Immature natural killer cell (primary cell): Measurements from ENCODE around the gene NRP2. TPM values are rescaled to one million over a fixed set of nuclear protein-coding genes. Genes with fewer than 3 reads are reported as not detected.

Experiments
- DNase-seq, 3 donors: peaks; one replicate each; pipeline ENCODE4 v3.0.0; 2022; ENCODE audit warnings: mixed read lengths in 1 of 3
- H3K27ac Mint-ChIP-seq, 6 donors: one replicate each; pipeline ENCODE4 v1.8.0; 2020; ENCODE audit warnings: mixed read lengths in 6 of 6, mild to moderate bottlenecking in 5 of 6, inconsistent platforms in 4 of 6, moderate library complexity in 3 of 6
- H3K27me3 Mint-ChIP-seq, 3 donors: one replicate each; pipeline ENCODE4 v1.8.0; 2020 to 2021; ENCODE audit warnings: low read depth in 3 of 3, mild to moderate bottlenecking in 3 of 3, mixed read lengths in 3 of 3, moderate library complexity in 3 of 3, inconsistent platforms in 1 of 3
- H3K36me3 Mint-ChIP-seq, 3 donors: one replicate each; pipeline ENCODE4 v1.8.0; 2020; ENCODE audit warnings: mixed read lengths in 3 of 3, inconsistent platforms in 2 of 3, mild to moderate bottlenecking in 2 of 3
- H3K4me1 Mint-ChIP-seq, 2 donors: one replicate each; pipeline ENCODE4 v1.8.0; 2020; ENCODE audit warnings: inconsistent platforms in 2 of 2, mild to moderate bottlenecking in 2 of 2, mixed read lengths in 2 of 2, moderate library complexity in 1 of 2
- H3K4me3 Mint-ChIP-seq, 5 donors: one replicate each; pipeline ENCODE4 v1.8.0; 2020; ENCODE audit warnings: mild to moderate bottlenecking in 5 of 5, mixed read lengths in 5 of 5, inconsistent platforms in 3 of 5, moderate library complexity in 3 of 5
- H3K9me3 Mint-ChIP-seq, 6 donors: one replicate each; pipeline ENCODE4 v1.8.0; 2020; ENCODE audit warnings: mild to moderate bottlenecking in 6 of 6, mixed read lengths in 6 of 6, inconsistent platforms in 4 of 6, moderate library complexity in 3 of 6
- polyA plus RNA-seq, 3 donors: library from polyadenylated mRNA; unstranded; fragments of 300-500 nt; fragmentation: Illumina TruSeq; gene quantifications; one replicate each; pipeline ENCODE4 v1.2.3, GENCODE V29; 2021

Gene NRP2
- polyA plus RNA-seq, 3 donors from 2014 or later: not detected

DNA sequence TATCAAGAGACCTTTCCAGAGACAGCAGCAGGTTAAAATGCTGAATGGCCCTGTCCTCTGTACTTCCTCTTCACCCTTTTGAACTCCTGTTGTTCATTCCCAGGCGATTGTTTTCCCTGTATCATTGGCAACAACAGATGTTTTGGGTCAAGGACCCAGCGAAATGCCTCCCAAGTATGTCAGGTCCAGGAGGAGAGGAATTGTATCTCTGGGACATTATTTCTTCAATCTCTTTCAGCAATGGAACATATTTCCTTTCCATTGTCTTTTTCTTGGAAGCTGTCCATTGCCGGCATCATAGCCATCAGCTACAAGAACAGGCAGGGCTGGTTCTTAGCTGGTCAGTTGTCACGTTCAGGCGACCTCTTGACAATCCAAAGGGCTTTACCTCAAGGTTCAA is 76.2 kb downstream of the NRP2 start:
- H3K4me3 Mint-ChIP-seq: no peak overlapping the region
- no peak for DNase-seq
- H3K27ac Mint-ChIP-seq: no peak overlapping the region

DNA sequence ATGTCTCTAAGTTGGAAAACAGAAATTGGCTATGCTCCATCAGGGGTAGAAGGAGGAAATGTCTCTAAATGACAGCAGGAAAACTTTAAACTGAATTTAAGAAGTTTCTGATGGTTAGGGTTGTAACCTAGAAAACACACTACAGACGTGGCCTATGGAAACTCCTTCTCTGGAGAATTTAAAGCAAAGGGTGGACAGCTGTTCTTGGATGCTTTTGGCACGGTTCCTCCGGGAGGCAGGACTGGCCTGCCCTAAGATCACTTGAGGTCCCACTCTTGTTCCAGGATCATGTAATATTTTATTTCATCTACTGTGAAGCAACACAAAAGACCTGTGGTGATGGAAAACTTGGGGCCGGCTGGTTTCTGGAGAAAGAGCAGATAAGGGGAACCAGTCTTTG is 77.0 kb downstream of the NRP2 start:
- Mint-ChIP-seq H3K4me3 (no peak overlapping the region), H3K36me3 (no peaks in the 10 kb centered on the region), H3K27me3 (peaks cover 2 to 4% (median 3%) of the 10 kb centered on the region in 3 donors), H3K27ac (no peak overlapping the region), H3K4me1 (no peaks in the 10 kb centered on the region), H3K9me3 (no peaks in the 10 kb centered on the region)
- no peak for DNase-seq

More for the DNA sequence above, 76.2 kb downstream of the NRP2 start:
- H3K36me3 Mint-ChIP-seq: no peaks in the 10 kb centered on the region
- peaks cover 2 to 4% (median 3%) of the 10 kb centered on the region in 3 donors for H3K27me3 Mint-ChIP-seq
- no peaks in the 10 kb centered on the region for H3K9me3 Mint-ChIP-seq
- no peaks in the 10 kb centered on the region for H3K4me1 Mint-ChIP-seq

GRCh38 chr2:205759732-205760131 is 77.4 kb downstream of the NRP2 start:
- peaks cover 2 to 3% (median 3%) of the 10 kb centered on the region in 3 donors for H3K27me3 Mint-ChIP-seq
- no peak overlapping the region for H3K4me3 Mint-ChIP-seq
- no peaks in the 10 kb centered on the region for H3K36me3 Mint-ChIP-seq
- no peaks in the 10 kb centered on the region for H3K9me3 Mint-ChIP-seq
- DNase-seq: no peak
- no peak overlapping the region for H3K27ac Mint-ChIP-seq
- H3K4me1 Mint-ChIP-seq: no peaks in the 10 kb centered on the region

DNA sequence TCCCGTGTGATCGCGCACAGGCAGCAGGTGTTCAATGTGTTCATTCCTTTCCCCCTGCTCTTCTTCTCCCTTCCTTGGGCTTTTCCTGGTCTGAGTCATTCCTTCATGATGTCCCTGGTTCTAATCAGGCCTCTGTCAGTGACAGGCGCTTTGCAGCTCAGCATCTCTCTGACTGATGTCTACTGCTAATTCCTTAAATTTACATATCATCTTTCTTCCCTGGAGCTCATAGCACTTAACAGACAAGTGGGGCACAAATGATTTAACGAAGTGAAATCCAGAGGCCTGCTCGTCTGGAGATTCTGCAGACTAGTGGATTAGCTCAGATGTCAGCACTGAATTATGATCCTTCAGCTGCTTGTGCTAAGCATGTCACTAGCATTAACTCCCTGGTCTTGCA is 77.9 kb downstream of the NRP2 start:
- no peak overlapping the region for H3K27ac Mint-ChIP-seq
- H3K4me1 Mint-ChIP-seq: no peaks in the 10 kb centered on the region
- H3K27me3 Mint-ChIP-seq: peaks cover 0 to 3% (median 2%) of the 10 kb centered on the region in 3 donors
- no peak for DNase-seq
- no peaks in the 10 kb centered on the region for H3K36me3 Mint-ChIP-seq
- no peak overlapping the region for H3K4me3 Mint-ChIP-seq
- H3K9me3 Mint-ChIP-seq: no peaks in the 10 kb centered on the region

DNA sequence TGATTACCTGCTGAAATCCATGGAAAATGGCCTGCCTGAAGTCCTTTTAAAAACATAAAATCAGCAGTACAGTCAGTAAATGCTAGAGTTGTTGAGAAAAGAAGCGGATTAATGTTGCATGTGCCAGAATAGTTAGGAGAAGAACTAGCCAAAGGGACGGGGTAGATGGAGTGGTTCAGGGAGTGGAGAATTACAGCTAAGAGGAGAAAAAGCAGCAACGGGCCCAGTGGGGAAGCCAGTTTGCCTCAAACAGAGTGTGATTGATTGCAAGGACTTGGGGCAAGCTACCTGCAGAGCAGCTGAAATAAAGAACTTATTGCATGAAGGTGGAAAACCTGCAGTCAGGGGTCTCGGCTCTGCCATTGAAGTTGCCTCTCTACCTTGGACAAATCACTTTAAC is 79.1 kb downstream of the NRP2 start:
- no peaks in the 10 kb centered on the region for H3K36me3 Mint-ChIP-seq
- H3K4me1 Mint-ChIP-seq: no peaks in the 10 kb centered on the region
- no peak overlapping the region for H3K4me3 Mint-ChIP-seq
- H3K27me3 Mint-ChIP-seq: peaks cover 0 to 5% (median 2%) of the 10 kb centered on the region in 3 donors
- no peak for DNase-seq
- no peak overlapping the region for H3K27ac Mint-ChIP-seq
- H3K9me3 Mint-ChIP-seq: no peaks in the 10 kb centered on the region

GRCh38 chr2:205762881-205763280 is 80.6 kb downstream of the NRP2 start:
- no peaks in the 10 kb centered on the region for H3K4me1 Mint-ChIP-seq
- no peaks in the 10 kb centered on the region for H3K36me3 Mint-ChIP-seq
- peaks cover 2 to 8% (median 7%) of the 10 kb centered on the region in 3 donors for H3K27me3 Mint-ChIP-seq
- no peaks in the 10 kb centered on the region for H3K9me3 Mint-ChIP-seq
- no peak overlapping the region for H3K4me3 Mint-ChIP-seq
- DNase-seq: no peak
- no peak overlapping the region for H3K27ac Mint-ChIP-seq

GRCh38 chr2:205763708-205764211 is 81.5 kb downstream of the NRP2 start:
- H3K4me3 Mint-ChIP-seq: no peak overlapping the region
- no peak for DNase-seq
- H3K27me3 Mint-ChIP-seq: peaks cover 2 to 8% (median 7%) of the 10 kb centered on the region in 3 donors
- H3K36me3 Mint-ChIP-seq: no peaks in the 10 kb centered on the region
- no peaks in the 10 kb centered on the region for H3K4me1 Mint-ChIP-seq
- H3K27ac Mint-ChIP-seq: no peak overlapping the region
- H3K9me3 Mint-ChIP-seq: no peaks in the 10 kb centered on the region

DNA sequence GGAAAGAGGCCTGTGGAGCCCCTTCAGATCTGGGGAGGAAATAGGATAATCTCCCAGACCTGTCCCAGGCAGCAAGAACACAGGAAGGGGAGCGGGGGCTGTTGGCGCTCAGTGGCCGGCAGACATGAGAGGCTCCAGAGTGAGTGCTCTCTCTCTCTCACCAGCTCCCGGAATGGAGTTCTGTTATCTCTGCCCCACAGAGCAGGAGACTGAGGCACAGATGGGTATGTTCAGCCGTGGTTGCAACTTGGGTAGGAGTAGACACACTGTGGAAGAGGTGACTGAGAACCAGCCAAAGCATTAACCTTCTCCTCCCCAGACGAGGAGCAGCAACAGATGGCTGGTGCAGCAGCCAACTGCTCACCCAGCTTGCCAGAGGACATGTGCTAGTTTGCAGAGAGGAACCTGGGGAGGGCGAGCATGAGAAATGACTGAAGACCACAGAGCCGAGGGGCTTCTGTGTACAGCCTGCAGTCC is 82.0 kb downstream of the NRP2 start:
- Mint-ChIP-seq H3K4me3 (no peak overlapping the region), H3K27ac (no peak overlapping the region), H3K9me3 (no peaks in the 10 kb centered on the region), H3K4me1 (no peaks in the 10 kb centered on the region), H3K36me3 (no peaks in the 10 kb centered on the region), H3K27me3 (peaks cover 2 to 8% (median 7%) of the 10 kb centered on the region in 3 donors)
- DNase-seq: no peak

- peaks cover 2 to 10% (median 7%) of the 10 kb centered on the region in 3 donors for H3K27me3 Mint-ChIP-seq
- H3K4me3 Mint-ChIP-seq: no peak overlapping the region
- no peaks in the 10 kb centered on the region for H3K4me1 Mint-ChIP-seq
- H3K9me3 Mint-ChIP-seq: no peaks in the 10 kb centered on the region
- no peak overlapping the region for H3K27ac Mint-ChIP-seq
- H3K36me3 Mint-ChIP-seq: no peaks in the 10 kb centered on the region
- no peak for DNase-seq
These were observed 82.8 kb downstream of the NRP2 start for GRCh38 chr2:205765151-205765550.

DNA sequence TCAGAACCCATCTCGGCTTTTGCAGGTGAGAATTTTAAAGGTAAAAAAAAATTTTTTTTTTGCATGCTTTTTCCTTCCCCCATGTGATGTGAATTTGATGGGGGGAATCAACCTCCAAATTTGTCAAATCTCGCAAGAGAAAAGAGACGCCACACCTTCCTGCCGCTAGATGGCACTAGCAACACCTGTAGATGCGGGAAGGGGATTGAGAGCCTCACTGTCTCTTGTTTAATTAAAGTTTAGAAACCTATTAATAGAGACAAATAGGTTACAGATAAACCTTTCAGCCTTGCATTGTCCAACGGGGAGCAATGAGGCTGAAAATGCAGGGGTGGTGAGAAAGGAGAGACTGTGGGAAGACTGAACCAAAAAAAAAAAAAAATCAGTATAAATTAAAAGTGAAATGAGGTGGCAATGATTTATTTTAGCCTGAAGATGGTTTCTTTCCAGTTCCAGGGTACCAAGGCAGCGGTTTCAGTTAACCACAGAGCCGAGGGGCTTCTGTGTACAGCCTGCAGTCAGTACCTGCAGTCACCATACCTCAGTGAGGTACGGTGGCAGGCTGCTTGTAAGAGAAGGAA is 84.6 kb downstream of the NRP2 start:
- DNase-seq: peak; percentile 9 to 32 (median 17)
- Mint-ChIP-seq H3K36me3 (no peaks in the 10 kb centered on the region), H3K4me1 (no peaks in the 10 kb centered on the region), H3K9me3 (no peaks in the 10 kb centered on the region), H3K4me3 (no peak overlapping the region), H3K27ac (no peak overlapping the region), H3K27me3 (peaks cover 2 to 7% (median 7%) of the 10 kb centered on the region in 3 donors)

GRCh38 chr2:205767617-205768016 is 85.3 kb downstream of the NRP2 start:
- Mint-ChIP-seq H3K9me3 (no peaks in the 10 kb centered on the region), H3K27ac (no peak overlapping the region), H3K4me1 (no peaks in the 10 kb centered on the region), H3K36me3 (no peaks in the 10 kb centered on the region), H3K27me3 (peaks cover 2 to 7% (median 7%) of the 10 kb centered on the region in 3 donors), H3K4me3 (no peak overlapping the region)
- DNase-seq: no peak

GRCh38 chr2:205768341-205768740 is 86.0 kb downstream of the NRP2 start:
- Mint-ChIP-seq H3K27ac (no peak overlapping the region), H3K36me3 (no peaks in the 10 kb centered on the region), H3K4me3 (no peak overlapping the region), H3K27me3 (peaks cover 2 to 8% (median 7%) of the 10 kb centered on the region in 3 donors), H3K9me3 (no peaks in the 10 kb centered on the region), H3K4me1 (no peaks in the 10 kb centered on the region)
- no peak for DNase-seq

GRCh38 chr2:205768815-205769494 is 86.7 kb downstream of the NRP2 start:
- Mint-ChIP-seq H3K27ac (no peak overlapping the region), H3K4me1 (no peaks in the 10 kb centered on the region), H3K36me3 (no peaks in the 10 kb centered on the region), H3K4me3 (no peak overlapping the region), H3K9me3 (no peaks in the 10 kb centered on the region), H3K27me3 (peaks cover 2 to 8% (median 7%) of the 10 kb centered on the region in 3 donors)
- no peak for DNase-seq

DNA sequence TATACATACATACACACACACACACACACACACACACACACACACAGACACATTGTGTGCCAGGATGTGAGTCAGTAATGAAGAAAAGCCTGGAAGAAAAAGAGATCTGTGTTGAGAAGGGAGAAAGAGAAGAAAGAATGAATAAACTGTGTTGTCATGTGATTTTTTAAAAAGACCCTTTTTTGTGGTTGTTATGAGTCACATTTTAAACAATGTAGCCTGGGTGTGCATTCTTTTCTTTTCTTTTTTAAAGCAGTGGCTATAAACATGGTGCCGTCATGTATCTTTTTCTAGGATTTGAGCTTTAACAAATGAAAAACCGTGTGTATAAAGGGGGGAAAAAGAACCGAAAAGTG is 87.2 kb downstream of the NRP2 start:
- Mint-ChIP-seq H3K27me3 (peaks cover 2 to 12% (median 7%) of the 10 kb centered on the region in 3 donors), H3K9me3 (no peaks in the 10 kb centered on the region), H3K4me3 (no peak overlapping the region), H3K36me3 (no peaks in the 10 kb centered on the region), H3K4me1 (no peaks in the 10 kb centered on the region), H3K27ac (no peak overlapping the region)
- no peak for DNase-seq
